ENCODE data around the gene ESPN. TPM values are rescaled to one million over a fixed set of nuclear protein-coding genes. Genes with fewer than 3 reads are reported as not detected.

Gene ESPN
- total and polyA plus RNA-seq, 2 of the 8 experiments (the other 6 are each of a cell fraction or from before 2014, with no cell fraction given): 5.2 to 16.3 TPM

DNA sequence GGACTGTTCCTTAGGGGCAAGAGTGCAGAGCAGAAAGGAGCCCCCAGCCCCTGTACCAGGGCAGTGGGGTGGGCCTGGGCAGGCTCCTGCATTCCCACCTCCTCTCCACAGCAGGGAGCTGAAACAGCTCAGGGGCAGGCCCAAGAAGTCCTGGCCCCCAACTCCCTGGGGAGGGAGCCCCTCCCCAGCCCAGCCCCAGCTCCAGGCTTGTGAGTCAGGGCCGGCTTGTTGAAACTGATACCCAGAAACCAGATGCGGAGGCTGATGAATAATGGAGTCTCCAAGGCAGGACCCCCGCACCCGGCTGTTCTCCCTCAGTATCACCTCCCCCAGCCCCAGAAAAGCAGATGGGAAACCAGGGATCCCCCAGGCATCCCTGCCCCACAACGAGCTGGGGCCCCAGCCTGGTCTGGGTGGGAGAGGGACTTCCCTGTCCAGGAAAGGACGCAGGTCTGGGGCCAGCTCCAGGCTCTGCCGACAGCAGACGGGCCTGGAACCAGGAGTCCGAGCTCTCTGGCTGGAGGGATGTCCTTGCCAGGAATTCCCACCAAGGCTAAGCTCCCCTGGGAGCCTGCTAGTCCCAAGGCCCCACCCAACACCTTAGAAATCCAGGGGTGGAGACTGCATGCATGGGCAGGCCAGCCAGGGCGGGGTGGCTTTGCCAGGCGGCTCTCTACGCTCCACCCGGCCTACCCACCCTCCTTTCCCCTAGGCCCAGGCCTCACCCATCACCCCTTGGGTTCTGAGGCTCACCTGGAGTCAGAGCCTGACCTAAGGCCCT lies 64.2 kb downstream of the ESPN start (continued):
- TF ChIP-seq SP2 (IDR thresholded peaks at IDR 0.05; ENCODE audit: low read length) (no peak), ASH2L (IDR thresholded peaks at IDR 0.05; ENCODE audit: low read length) (no peak), BRCA1 (IDR thresholded peaks at IDR 0.05; ENCODE audit: low read depth, low read length) (no peak), TEAD4 (IDR thresholded peaks at IDR 0.05; ENCODE audit: low read depth, low read length) (no peak), EZH2 (IDR thresholded peaks at IDR 0.05; ENCODE audit: low read depth, low read length, severe bottlenecking) (no peak), SRF (IDR thresholded peaks at IDR 0.05; ENCODE audit: low read depth, low read length) (no peak)

All from H1 (cell line).